Type B pancreatic cell (in vitro differentiated cells): ENCODE measurements around the gene TWIST1. TPM values are rescaled to one million over a fixed set of nuclear protein-coding genes. Genes with fewer than 3 reads are reported as not detected.
A peak's percentile ranks its signal among the peaks of the same experiment; 100 is the strongest.

ENCODE experiments used
- DNase-seq: peaks from one replicate; pipeline ENCODE4 v3.0.0; 2021; ENCODE audit warnings: mixed read lengths; ENCODE audit not compliant: unreplicated experiment; ENCODE audit errors: extremely low spot score
- H3K27ac Mint-ChIP-seq: 2 replicates; pipeline ENCODE4 v1.8.0; 2021; ENCODE audit warnings: mild to moderate bottlenecking, mixed read lengths
- H3K27me3 Mint-ChIP-seq: 2 replicates; pipeline ENCODE4 v1.8.0; 2021; ENCODE audit warnings: mixed read lengths
- H3K36me3 Mint-ChIP-seq: 2 replicates; pipeline ENCODE4 v1.8.0; 2021; ENCODE audit warnings: mixed read lengths
- H3K4me1 Mint-ChIP-seq: one replicate; pipeline ENCODE4 v1.8.0; 2021; ENCODE audit warnings: mixed read lengths; ENCODE audit not compliant: unreplicated experiment
- H3K4me3 Mint-ChIP-seq: 2 replicates; pipeline ENCODE4 v1.8.0; 2021; ENCODE audit warnings: mild to moderate bottlenecking, mixed read lengths
- H3K9me3 Mint-ChIP-seq: 2 replicates; pipeline ENCODE4 v1.8.0; 2021; ENCODE audit warnings: mixed read lengths
- total RNA-seq: library from RNA; stranded (reverse); gene quantifications from 2 replicates; pipeline ENCODE4 v1.2.1, GENCODE V29; 2021; ENCODE audit warnings: low replicate concordance
- TF ChIP-seq, protein P1 (sequence below): fragments of 200-600 bp; sonication (generic); conservative IDR thresholded peaks from 2 replicates; pipeline ENCODE4 v1.5.0; 2021; ENCODE audit warnings: antibody characterized with exemption, mild to moderate bottlenecking

The TWIST1 gene
- total RNA-seq, 1 donor from 2014 or later: 121 TPM

DNA sequence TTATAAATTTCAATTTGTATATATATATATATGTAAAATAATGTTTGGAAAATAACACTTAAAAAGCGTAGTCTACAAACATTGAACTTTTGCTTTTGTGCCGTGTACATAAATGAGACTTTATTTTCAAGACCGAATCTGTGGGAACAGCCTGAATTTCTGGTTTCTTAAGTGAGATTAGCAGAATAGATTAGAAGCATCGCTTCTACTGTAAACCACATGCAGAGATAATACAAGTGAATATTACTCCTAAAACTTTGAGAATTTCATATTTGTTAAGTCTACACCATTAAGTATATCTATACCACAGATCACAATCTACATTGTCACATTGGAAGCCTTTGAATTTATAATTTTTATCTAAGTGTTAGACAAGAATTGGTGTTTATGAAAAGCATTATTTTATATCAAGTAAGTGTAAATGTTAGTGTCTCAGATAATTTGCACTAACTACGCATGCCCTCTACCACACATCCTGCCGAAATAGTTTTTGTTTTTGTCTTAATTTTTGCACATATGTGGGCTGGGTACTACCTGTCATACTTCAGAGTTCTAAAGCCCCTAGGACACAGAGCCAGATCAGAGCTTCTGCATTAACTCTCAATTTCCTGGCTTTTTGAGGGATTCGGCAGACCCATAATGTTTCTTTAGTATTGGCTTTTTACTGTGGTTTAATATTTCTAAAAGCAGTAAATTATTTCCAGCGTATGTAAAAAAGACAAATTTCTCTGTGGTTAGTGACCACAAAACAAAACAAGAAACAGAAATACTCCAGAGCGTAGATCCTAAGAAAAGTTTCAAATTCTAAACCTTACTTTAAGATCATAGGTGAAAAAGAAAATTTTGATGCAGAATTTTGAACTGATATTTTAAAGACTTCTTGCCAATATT lies 20.0 kb downstream of the TWIST1 start:
- peaks cover 8% of the 10 kb centered on the region for H3K4me1 Mint-ChIP-seq
- no peak overlapping the region for H3K4me3 Mint-ChIP-seq
- H3K27ac Mint-ChIP-seq: peak overlapping the region; percentile 9
- H3K9me3 Mint-ChIP-seq: no peaks in the 10 kb centered on the region
- H3K36me3 Mint-ChIP-seq: no peaks in the 10 kb centered on the region
- H3K27me3 Mint-ChIP-seq: peaks cover 31% of the 10 kb centered on the region
- no peak for DNase-seq
- TF ChIP-seq, protein P1, sequence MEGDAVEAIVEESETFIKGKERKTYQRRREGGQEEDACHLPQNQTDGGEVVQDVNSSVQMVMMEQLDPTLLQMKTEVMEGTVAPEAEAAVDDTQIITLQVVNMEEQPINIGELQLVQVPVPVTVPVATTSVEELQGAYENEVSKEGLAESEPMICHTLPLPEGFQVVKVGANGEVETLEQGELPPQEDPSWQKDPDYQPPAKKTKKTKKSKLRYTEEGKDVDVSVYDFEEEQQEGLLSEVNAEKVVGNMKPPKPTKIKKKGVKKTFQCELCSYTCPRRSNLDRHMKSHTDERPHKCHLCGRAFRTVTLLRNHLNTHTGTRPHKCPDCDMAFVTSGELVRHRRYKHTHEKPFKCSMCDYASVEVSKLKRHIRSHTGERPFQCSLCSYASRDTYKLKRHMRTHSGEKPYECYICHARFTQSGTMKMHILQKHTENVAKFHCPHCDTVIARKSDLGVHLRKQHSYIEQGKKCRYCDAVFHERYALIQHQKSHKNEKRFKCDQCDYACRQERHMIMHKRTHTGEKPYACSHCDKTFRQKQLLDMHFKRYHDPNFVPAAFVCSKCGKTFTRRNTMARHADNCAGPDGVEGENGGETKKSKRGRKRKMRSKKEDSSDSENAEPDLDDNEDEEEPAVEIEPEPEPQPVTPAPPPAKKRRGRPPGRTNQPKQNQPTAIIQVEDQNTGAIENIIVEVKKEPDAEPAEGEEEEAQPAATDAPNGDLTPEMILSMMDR: no peak

DNA sequence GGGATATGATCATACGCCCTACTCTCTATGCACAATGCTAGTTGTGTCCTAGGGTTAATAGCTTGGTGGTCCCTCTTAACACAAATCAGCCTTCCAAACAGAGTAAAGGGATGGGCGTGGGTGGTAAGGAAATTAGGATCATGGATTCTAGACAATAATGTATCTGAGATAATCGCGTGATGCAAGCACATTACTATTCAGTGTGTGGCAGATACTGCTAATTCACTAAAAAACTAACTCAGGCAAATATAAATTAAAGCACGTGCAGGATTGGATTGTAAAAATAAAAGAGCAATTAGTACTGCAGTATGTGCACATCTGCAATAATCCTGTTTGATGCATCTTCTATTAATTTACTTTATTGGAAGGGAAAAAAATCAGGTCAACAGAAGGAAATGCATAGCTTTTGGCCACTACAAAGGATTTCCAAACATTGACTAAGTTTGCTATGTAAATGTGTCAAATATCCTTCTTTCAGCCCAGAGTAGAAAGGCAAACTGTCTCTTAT lies 22.0 kb downstream of the TWIST1 start:
- peaks cover 8% of the 10 kb centered on the region for H3K4me1 Mint-ChIP-seq
- H3K27me3 Mint-ChIP-seq: peaks cover 18% of the 10 kb centered on the region
- no peak overlapping the region for H3K4me3 Mint-ChIP-seq
- TF ChIP-seq, protein P1: no peak
- H3K9me3 Mint-ChIP-seq: no peaks in the 10 kb centered on the region
- no peak overlapping the region for H3K27ac Mint-ChIP-seq
- DNase-seq: no peak
- no peaks in the 10 kb centered on the region for H3K36me3 Mint-ChIP-seq

DNA sequence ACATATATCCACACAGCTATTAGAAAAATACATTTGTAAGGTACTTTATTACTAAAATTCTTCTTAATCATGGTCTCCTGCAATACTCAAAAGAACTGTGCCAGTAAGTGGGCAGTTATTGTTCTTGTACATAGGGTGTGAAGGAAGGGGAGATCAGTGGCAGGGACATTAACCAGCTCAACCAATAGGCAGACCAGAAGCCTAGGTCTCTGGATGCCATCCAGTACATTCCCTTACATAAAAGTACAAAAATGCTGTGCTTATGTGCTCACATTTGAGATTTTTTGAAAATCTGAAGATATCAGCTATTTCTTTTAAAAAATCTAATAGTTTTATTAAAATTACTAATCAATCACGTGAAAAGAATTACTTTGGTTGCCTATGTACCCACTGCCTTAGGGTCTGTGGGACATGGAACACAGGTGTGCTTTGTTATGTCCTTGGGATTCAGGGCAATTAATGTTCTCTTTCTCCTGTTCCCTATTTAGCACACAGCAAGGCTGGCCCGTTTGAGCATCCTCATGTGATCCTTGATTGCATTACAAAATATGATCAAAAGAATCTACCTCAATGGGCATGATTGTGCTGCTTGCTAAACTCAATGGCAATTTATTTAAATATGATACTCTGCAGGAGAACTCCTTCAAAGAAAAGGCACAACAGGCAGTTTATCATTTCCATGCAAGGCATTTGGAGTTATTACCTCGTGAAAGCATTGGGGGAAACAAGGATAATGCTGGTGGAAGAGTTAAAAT lies 22.7 kb downstream of the TWIST1 start:
- Mint-ChIP-seq H3K9me3 (no peaks in the 10 kb centered on the region), H3K27ac (no peak overlapping the region), H3K4me1 (peaks cover 8% of the 10 kb centered on the region), H3K27me3 (peaks cover 15% of the 10 kb centered on the region), H3K36me3 (no peaks in the 10 kb centered on the region), H3K4me3 (no peak overlapping the region)
- TF ChIP-seq, protein P1: no peak
- no peak for DNase-seq

DNA sequence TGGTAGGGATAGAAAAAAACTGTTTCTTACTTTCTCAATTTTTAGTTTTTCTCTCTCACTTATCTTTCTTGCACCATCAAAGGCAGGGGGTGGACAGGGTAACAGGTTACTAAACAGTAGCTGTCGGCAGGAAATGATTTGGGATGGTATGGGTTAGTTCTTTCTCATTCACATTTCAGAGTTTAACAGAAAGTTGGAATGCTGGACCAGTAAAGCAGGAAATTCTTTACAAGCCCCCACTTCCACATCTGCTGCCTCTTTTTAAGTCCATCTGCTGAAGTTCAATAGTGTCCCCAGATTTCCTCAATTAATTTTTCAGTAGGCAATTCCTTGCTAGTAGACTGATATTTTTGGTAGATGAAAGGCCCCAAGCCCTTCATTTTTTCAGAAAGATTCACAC lies 23.3 kb downstream of the TWIST1 start:
- TF ChIP-seq, protein P1: no peak

DNA sequence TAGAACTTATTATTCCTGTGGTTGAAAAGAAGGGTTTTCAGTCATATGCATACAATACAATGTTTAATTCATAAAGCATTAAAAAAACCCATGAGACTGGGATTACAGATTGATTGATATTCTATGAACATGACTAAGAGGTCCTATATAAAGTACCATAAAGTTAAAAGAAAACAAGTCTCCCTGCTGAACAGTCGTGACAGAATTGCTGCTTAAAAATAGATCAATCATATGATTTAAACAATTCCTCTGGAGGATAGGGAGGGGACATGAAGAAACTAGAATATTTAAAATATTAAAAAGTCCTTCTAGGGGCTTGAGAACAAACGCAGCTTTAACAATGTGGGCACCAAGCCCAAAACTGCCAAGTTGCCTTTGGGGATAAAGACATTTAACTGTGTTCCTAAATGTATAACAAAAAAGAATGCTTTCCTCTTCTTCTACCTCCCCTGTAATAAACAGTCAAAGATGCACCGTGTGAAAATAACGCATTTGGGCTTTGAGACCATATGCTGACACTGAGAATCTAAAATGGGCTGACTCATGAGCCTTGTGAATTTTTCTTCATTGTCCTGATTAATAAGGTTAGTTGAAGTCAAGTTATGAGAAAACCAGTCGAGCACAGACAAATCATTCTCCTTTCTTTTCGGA lies 25.8 kb downstream of the TWIST1 start:
- Mint-ChIP-seq H3K9me3 (no peaks in the 10 kb centered on the region), H3K4me1 (peaks cover 8% of the 10 kb centered on the region), H3K27ac (no peak overlapping the region), H3K36me3 (peaks cover 4% of the 10 kb centered on the region), H3K27me3 (no peaks in the 10 kb centered on the region), H3K4me3 (no peak overlapping the region)
- TF ChIP-seq, protein P1: no peak
- DNase-seq: no peak

More for the DNA sequence above, 23.3 kb downstream of the TWIST1 start:
- Mint-ChIP-seq H3K36me3 (no peaks in the 10 kb centered on the region), H3K27me3 (peaks cover 11% of the 10 kb centered on the region), H3K9me3 (no peaks in the 10 kb centered on the region), H3K4me3 (no peak overlapping the region), H3K4me1 (peaks cover 8% of the 10 kb centered on the region), H3K27ac (no peak overlapping the region)
- DNase-seq: no peak
